Umbilical cord (tissue), 2 donors: ENCODE measurements around the gene WNT1. TPM values are rescaled to one million over a fixed set of nuclear protein-coding genes. Genes with fewer than 3 reads are reported as not detected.

Experiments used
- DNase-seq: peaks from one replicate; pipeline ENCODE4 v3.0.0-alpha.2; 2015; ENCODE audit warnings: low spot score
- total RNA-seq: library from RNA; depleted of rRNA; stranded (reverse); fragments of >200 nt; gene quantifications from one replicate; pipeline ENCODE4 v1.2.3, GENCODE V29; 2014; ENCODE audit warnings: low replicate concordance; ENCODE audit not compliant: insufficient read depth

WNT1 gene
- total RNA-seq, 1 donor from 2014 or later: not detected

DNA sequence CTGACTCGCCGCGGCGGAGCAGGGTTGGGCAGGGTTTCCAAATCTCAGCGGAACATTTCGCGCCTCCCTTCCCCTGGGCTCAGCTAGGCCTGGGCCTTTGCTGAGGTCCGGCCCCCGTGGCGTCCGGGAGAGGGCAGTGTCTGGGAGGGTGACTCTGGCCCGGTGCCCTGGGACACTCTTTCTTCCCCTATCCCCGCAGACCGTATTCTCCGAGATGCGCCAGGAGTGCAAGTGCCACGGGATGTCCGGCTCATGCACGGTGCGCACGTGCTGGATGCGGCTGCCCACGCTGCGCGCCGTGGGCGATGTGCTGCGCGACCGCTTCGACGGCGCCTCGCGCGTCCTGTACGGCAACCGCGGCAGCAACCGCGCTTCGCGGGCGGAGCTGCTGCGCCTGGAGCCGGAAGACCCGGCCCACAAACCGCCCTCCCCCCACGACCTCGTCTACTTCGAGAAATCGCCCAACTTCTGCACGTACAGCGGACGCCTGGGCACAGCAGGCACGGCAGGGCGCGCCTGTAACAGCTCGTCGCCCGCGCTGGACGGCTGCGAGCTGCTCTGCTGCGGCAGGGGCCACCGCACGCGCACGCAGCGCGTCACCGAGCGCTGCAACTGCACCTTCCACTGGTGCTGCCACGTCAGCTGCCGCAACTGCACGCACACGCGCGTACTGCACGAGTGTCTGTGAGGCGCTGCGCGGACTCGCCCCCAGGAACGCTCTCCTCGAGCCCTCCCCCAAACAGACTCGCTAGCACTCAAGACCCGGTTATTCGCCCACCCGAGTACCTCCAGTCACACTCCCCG lies 3.0 kb downstream of the WNT1 start:
- DNase-seq: no peak

DNA sequence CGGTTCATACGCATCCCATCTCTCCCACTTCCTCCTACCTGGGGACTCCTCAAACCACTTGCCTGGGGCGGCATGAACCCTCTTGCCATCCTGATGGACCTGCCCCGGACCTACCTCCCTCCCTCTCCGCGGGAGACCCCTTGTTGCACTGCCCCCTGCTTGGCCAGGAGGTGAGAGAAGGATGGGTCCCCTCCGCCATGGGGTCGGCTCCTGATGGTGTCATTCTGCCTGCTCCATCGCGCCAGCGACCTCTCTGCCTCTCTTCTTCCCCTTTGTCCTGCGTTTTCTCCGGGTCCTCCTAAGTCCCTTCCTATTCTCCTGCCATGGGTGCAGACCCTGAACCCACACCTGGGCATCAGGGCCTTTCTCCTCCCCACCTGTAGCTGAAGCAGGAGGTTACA lies 3.6 kb downstream of the WNT1 start:
- DNase-seq: no peak

DNA sequence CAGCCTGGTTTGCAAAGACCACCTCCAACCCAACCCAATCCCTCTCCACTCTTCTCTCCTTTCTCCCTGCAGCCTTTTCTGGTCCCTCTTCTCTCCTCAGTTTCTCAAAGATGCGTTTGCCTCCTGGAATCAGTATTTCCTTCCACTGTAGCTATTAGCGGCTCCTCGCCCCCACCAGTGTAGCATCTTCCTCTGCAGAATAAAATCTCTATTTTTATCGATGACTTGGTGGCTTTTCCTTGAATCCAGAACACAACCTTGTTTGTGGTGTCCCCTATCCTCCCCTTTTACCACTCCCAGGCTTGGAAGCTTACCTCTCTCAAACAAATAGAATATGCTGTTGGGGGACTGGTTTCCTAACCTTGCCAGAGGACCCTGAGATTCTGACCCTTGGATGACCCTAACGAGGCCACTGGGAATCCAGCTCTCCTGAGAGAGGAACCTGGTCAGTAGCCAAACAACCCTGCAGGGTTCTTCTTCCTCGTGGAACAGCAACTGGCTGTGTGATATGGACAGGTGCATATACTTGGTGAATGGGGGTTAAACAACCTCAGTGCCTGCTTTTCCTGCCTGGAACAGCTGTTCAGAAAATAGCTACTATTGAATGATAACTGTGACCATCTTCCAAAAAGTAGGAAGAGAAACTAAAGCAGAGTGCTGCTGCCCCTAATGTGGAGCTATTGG lies 4.4 kb downstream of the WNT1 start:
- no peak for DNase-seq

DNA sequence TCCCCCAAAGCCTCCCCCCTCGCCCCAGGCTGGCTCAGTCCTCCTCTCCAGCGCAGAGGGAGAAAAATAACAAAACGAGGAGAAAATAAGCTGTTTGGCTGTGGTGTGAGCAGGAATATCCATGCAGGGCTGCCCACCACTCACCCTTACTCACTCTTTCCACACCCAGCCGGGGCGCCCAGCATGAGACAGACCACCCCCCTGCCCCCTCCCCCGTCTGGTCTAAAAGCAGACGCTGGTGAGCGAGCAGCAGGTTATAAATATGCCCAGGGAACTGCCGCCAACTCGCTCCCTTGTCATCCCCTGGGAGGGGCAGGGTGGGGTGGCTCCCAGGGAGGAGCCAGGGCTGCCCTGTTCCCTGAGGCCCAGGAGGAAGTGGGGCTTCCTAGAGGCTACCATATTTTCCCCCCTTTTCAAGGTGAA lies 7.4 kb downstream of the WNT1 start:
- DNase-seq: no peak

DNA sequence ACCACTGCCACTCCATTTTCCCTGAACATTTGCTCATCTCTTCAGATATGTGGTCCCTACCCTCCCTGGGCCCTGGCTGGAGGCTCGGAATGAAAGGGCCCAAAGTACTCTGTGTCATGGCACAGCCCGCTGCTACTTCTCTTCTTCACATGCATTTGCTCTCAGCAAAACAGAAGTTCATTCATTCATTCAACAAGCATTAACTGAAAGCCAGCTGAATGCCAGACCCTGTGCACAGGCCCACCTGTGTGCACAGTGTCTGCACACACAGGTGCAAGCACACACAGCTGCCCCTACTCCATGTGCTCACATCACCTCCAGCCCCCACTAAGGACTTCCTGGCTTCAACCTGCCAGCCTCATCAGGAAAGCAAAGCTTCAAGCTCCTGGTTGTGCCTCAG lies 7.8 kb downstream of the WNT1 start:
- DNase-seq: no peak

DNA sequence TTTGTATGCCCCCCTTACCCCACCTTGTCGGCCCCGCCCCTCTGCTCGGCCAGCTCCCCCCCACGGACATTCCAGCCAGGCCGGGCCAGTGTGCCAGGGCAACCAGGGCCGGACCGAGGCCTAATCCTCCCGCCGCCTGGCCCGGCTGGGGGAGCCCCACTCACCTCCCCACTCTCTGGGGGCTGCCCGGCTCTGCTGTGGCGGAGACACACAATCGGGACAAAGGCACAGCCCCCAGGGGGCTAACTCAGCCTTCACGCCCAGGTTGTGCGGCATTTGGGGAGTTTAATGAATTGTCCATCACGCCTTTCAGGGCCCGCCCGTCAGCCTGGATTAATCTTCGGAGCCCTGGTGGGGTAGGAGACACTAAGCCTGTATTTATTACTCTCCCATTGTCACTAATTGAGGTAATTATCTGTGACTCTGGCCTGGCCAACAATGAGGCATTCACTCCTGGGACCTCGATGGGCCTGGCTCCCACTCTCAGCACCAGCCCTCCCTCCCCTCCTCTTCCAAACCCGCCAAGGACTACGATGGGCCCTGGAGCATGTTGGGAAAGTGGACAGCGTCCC lies 8.7 kb downstream of the WNT1 start:
- no peak for DNase-seq

DNA sequence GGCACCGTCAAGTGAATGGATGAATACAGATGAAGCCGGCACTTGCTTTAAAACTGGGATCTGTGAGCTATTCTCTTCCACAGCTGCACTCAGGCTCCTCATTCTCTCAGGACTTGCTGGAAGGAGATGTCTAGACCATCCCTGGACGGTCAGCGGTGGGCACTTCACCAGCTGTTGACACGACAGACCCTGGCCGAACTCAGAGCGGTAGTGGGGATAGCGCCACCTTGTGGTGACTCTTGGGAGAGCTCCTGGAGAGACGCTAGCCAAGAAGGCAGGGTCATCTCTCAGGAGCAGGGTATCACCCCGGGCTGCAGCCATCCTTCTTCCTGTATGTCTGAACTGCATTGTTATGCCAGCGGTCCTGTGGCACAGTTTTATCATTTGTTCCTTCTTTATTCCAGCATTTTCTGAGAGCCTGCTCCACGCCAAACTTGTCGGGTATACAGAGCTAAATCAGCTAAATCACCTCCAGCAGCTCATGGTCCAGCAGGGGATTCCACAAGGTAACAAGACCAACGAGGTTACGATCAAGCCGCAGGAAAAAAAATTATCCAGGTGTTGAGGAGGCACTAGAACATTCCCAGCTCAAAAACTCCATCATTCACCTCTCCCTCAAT lies 10.0 kb downstream of the WNT1 start:
- DNase-seq: no peak

DNA sequence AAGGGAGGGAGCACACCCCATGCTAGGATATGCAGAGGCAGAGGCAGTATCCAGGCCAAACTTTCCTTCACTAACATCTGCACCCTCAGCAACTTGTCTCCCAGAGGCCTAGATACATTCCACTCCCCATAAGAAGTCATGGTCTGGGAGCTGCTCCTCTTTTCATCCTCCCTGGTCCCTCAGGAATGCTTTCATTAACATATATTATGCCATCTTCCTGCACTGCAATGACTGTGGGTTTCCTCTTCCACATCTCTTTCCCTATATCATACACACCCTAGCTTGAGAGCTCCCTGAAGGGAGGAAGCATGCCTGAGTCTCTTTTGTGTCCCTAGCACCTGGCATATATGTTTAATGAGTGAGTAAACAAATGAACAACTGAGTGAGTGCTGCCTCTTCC lies 12.4 kb downstream of the WNT1 start:
- DNase-seq: no peak

DNA sequence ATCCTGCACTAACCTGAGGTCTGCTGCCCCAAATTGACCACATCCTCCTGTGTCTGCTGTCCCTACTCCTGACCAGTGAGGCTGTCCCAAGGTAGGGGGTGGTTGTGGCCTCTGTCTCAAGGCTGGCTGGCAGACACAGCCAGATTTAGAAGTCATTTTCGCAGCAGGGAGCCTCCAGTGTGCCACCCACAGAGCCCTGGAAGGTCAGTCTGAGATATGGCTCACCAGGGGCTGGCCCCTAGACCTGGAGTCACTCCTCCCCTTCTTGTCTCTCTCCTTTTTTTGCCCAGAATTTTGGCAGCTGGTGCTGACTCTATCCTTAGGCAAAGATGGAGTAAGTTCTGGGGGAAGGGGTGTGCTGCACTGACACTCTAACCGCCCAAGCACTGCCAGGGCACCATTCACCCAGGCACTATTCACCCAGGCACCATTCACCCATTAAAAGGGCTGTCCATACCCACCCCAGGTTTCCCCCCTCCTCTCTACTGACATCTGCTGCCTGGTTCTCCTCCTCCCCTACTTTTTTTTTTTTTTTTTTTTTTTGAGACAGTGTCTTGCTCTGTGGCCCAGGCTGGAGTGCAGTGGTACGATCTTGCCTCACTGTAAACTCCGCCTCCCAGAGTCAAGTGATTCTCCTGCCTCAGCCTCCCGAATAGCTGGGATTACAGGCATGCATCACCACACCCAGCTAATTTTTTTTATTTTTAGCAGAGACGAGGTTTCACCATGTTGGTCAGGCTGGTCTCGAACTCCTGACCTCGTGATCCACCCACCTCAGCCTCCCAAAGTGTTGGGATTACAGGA lies 13.3 kb downstream of the WNT1 start:
- DNase-seq: no peak

DNA sequence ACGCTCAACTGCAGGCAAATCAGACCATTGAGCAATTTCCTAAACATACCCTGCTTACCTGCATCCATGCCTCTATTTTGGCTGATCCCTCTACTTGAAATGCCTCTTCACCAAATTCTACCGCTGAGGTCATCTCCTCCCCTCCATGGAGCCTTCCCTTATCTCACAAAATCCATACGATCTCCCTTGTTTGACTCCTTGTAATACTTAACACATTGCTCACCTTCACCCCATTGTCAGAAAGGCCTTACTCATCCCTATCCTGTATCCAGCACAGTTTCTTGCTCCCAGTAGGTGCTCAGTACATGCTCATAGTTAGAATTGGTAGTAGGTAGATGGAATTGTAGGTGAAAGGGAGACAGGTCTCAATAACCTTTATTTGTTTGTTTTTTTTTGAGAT lies 15.7 kb downstream of the WNT1 start:
- DNase-seq: no peak

DNA sequence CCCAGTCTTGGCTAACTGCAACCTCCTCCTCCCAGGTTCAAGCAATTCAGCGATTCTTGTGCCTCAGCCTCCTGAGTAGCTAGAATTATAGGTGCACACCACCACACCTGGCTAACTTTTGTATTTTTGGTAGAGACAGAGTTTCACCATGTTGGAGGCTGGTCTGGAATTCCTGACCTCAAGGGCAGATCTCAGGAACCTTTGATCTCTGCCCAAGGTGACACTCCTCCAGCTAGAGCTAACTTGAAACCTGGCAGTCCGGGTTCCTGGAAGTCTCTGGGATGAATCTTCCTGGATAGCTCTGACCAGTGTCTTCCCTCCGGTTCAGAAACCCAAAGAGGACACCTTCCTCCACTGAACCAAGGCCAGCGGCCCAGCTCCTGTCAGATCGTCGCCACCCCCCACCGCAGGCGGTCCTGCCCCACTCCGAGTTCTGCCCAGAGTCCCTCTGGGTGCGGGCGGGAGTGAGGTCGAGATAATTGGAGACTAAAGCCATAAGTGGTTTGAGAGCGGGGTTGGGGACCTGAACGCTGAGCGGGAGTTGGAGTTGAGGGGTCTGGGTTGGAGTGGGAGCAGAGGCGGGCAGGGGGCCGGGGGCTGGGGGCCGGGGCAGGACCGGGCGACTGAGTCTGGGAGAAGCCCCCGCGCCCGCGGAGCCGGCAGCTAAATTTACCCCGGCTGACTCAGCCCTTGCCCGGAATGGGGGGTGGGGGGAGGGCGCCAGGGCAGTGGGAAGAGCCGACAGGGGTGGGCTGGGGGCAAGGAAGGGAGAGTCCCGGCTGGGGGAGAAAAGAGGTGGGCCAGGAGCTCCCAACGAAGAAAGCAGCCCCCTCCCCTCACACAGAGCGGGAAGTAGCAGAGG lies 16.3 kb downstream of the WNT1 start:
- no peak for DNase-seq

DNA sequence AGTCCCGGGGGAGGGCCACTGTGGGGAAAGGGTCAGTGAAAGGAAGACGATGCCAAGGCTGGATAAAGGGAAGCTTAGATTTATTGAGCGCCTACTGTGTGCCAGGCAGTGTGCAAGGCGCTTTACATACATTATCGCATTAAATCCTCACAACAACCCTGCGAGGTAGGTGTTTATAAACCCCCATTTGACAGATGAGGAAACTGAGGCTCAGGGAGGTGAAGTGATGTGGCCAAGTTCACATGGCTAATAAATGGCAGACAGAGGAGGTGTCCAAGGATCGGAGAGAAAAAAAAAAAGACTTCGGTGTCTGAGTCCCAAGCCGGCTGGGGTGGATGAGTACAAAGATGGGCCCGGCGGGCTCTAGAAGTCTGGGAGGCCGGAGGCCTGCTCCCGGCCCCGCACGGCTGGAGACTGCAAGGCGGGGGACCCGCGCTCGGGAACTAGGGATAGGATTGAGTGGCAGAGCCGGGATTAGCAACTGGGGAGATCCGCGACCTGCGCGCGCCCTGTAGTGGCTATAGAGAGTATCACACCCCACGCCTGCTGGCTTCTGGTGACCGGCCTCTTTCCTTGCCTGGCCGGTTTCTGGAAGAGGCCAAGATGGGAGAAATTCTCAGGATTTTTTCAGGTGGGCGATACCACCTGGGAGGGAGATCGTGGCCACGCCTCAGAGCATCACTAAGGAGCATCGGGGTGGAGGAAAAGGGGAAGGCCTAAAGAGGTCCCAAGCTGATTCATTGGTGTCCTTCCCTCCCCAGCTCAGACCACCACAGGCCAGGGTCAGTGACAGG lies 17.2 kb downstream of the WNT1 start:
- peak; percentile 87 for DNase-seq

DNA sequence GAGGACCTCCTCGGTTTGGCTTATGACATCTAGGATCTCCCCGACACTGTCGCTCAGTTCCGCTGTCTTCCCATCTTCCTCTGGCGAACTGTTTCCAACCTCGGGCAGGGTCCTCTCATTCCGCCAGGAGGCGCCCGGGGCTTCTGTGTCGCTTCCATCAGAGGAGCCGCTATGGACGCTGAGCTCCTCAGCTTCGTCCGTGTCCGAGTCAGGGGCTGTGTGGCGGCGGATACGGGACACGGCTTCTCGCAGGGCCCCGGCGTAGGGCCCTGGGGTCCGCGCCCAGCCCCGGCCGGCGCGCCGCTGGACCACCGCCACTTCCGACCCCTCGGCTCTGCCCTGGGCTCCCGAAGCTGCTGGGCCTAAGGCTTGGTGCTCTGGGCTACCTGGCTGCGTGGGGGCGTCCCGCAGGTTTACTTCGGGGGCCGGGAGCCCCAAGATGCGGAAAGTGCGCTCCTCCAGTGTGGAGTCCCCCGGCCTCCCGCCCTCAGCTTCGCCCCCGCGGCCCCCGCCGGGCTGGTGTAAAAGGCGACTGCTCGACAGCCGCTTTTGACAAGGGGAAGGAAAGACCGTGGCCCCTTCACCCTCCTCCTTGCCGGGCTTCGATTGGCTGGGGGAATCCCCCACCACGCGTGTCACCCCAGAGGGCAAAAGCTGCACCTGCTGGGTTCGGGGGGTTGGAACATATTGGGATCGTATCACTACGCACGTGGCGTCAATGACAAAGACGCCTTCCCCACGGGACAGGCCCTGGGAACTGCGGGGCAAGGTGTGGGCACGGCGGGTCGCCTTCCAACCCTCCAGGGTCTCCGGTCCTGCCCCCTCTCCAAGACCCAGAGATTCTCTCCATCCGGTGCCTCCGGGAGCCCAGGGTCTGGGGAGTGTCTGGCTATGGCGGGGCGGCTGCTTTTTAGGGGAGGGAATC lies 18.9 kb downstream of the WNT1 start:
- peak; percentile 77 for DNase-seq

DNA sequence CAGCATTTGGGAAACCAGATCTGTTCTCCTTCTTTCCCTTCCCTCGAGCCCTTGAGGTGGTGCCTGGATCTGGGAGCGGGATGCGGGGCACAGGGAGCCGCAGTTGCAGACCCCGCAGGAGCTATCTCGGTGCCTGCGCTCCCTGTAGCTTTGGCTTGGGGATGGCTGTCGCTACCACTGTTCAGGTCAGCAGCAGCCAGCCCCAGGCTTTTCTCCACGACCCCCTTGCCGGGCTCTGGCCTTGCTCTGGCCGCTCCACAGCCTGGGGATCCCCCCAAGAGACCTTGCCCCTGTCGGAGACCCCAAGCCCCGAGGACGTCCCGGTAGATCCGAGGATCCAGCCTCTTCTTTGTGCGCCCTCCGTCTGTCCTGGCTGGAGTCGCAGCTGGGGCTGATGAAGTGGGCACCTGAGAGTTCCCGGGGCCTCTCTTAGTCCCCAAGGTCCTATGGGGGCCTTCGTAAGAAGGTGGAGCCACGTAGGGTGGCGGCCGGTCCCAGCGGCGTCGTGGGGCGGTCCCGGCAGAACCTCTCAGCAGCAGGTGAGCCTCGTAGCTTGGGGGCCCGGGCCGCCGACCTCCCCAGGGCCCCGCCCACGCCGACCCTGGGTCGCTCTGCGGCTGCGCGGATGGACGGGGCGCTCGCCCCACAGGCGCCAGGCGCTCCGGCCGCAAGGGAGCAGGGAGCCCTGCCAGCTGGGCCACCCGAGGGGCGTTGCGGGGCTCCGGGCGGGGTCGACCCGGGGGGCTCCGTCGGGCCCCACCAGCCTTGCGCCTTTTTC lies 19.8 kb downstream of the WNT1 start:
- no peak for DNase-seq

DNA sequence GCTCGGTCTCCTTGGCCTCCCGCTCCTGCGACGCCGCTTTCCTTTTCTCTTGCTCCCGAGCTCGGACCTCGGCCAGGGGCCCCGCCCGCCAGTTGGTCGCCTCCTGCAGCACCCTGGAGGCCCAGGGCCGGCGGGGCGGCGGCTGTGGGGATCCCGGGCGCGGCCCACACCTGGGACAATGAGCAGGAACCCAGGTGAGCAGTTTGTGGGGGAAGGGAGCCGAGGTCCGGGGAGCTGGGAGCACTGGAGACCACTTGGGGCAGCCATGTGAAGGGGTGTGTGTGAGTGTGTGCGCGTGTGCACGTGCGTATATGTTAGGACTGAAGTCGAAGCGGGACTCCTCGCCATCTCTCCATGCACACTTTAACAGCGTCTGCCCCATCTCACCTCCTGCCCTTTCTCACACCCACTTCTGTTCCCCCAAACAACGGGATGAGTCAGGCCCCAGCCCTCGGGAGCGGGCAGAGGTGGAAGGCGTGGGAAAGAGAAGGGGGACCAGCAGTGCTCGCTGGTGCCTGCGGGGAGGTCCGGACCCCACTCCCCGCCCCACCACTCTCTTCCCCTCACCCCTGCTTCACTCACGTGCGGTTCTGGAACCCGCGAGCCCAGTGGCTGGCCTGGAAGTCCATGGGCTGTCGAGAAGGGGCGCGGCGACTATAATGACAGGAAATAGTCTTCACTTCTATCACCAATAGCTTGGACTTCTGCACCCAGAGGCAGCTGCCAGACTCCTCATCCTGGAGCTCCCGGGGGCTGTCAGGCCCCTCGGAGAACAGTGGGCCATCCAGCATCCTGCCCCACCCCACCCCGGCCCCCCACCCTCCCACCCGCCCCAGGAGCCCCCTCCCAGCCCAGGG lies 20.6 kb downstream of the WNT1 start:
- no peak for DNase-seq

DNA sequence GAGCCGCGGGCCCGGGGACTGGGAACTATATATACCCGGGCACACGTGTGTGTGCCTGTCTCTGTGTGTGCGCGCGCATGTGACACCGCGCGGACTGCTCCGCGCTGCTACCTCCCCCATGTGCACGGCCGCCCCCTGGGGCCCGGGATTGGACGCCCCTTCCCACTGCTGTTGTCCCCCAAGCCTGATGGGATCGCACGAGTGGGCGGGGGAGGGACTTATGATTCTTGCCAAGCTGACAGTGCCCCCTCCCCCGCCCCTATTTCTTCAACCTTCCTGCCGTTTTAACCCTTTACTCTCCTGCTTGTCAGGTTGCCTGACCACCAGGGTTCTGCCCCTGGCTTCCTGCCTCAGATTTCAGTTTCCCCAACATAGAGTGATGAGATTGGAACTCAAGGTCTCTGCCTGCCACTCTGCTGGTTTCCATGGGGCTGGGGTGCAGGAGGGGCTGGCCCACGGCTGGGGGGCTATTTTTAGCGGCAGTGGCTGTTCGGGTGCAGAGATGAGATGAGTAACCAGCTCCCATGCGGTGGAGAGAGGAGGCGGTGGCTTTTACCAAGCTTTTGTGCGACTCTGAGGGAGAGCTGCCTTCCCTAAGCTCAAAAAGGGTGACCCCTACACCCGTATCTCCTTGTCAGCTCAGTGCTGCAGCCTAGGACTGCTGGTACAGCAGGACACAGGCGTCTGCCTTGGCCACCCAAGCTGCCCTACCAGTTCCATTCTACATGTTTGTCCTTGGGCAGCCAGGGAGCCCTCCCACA lies 21.4 kb downstream of the WNT1 start, which contains the start of gene DDN:
TSS of gene DDN (minus strand) at position 5 of the 761 bp plus-strand sequence. CDS start 88 bp downstream, outside the sequence.
- DNase-seq: no peak
